ENCODE measurements around the gene LSM10.

- TF ChIP-seq CTCF (IDR thresholded peaks at IDR 0.05) (no peak), POLR2A (IDR thresholded peaks at IDR 0.05) (no peak)
Observed at GRCh38 chr1:36380782-36381181, 16.9 kb downstream of the LSM10 start.

All from sigmoid colon (tissue), 3 donors.